Mesenchymal stem cell (in vitro differentiated cells and primary cell): ENCODE results near the gene EMCN. TPM values are rescaled to one million over a fixed set of nuclear protein-coding genes. Genes with fewer than 3 reads are reported as not detected.

ENCODE experiments used
- DNase-seq: peaks from one replicate; pipeline ENCODE4 v3.0.0-alpha.2; 2013
- H2AFZ ChIP-seq: one replicate; pipeline ENCODE4 v1.6.1; 2013; ENCODE audit warnings: low read depth, mild to moderate bottlenecking, control low read depth, inconsistent platforms, low read length, moderate library complexity
- H2AK5ac ChIP-seq: 2 replicates; pipeline ENCODE4 v1.6.1; 2013; ENCODE audit warnings: low read length, moderate library complexity, mild to moderate bottlenecking, inconsistent platforms; ENCODE audit not compliant: severe bottlenecking
- H2BK120ac ChIP-seq: one replicate; pipeline ENCODE4 v1.6.1; 2013; ENCODE audit warnings: low read depth, mild to moderate bottlenecking, inconsistent platforms, low read length, moderate library complexity
- H2BK12ac ChIP-seq, 2 experiments: one replicate each; pipeline ENCODE4 v1.6.1; 2013; ENCODE audit warnings: inconsistent platforms in 2 of 2, low read length in 2 of 2, mild to moderate bottlenecking in 2 of 2, moderate library complexity in 2 of 2, control low read depth in 1 of 2
- H2BK15ac ChIP-seq: one replicate; pipeline ENCODE4 v1.6.1; 2013; ENCODE audit warnings: mild to moderate bottlenecking, low read depth, inconsistent platforms; ENCODE audit not compliant: poor library complexity, severe bottlenecking
- H2BK5ac ChIP-seq: 2 replicates; pipeline ENCODE4 v1.6.1; 2013; ENCODE audit warnings: low read depth, mild to moderate bottlenecking, low read length, control low read depth, inconsistent platforms; ENCODE audit not compliant: poor library complexity, severe bottlenecking
- H3K14ac ChIP-seq, 2 experiments: one replicate each; pipeline ENCODE4 v1.6.1; 2013; ENCODE audit warnings: inconsistent platforms in 2 of 2, low read length in 2 of 2, control low read depth in 1 of 2, mild to moderate bottlenecking in 1 of 2, moderate library complexity in 1 of 2
- H3K18ac ChIP-seq, 2 experiments: one replicate each; pipeline ENCODE4 v1.6.1; 2013; ENCODE audit warnings: inconsistent platforms in 2 of 2, low read length in 2 of 2, control low read depth in 1 of 2, low read depth in 1 of 2, mild to moderate bottlenecking in 1 of 2
- H3K23ac ChIP-seq, 2 experiments: one replicate each; pipeline ENCODE4 v1.6.1; 2013; ENCODE audit warnings: inconsistent platforms in 2 of 2, low read length in 2 of 2, mild to moderate bottlenecking in 2 of 2, moderate library complexity in 2 of 2, control low read depth in 1 of 2
- H3K27ac ChIP-seq: 2 replicates; pipeline ENCODE4 v1.5.1; 2013; ENCODE audit warnings: mild to moderate bottlenecking, moderate library complexity, low read length, control low read depth, inconsistent platforms; ENCODE audit not compliant: poor library complexity, severe bottlenecking
- H3K27me3 ChIP-seq, 2 experiments: 2 replicates each; pipeline versions ENCODE4 v1.6.1 to v1.7.0; 2013; ENCODE audit warnings: low read length in 2 of 2, mild to moderate bottlenecking in 2 of 2, moderate library complexity in 2 of 2, control low read depth in 1 of 2, inconsistent platforms in 1 of 2; ENCODE audit not compliant: control insufficient read depth in 1 of 2, insufficient read depth in 1 of 2
- H3K36me3 ChIP-seq, 2 experiments: 2 replicates each; pipeline versions ENCODE4 v1.6.1 to v1.7.0; 2013; ENCODE audit warnings: low read length in 2 of 2, control low read depth in 1 of 2, inconsistent platforms in 1 of 2, low read depth in 1 of 2, mild to moderate bottlenecking in 1 of 2; ENCODE audit not compliant: insufficient read depth in 2 of 2, control insufficient read depth in 1 of 2
- H3K4ac ChIP-seq, 2 experiments: one replicate each; pipeline ENCODE4 v1.6.1; 2013; ENCODE audit warnings: inconsistent platforms in 2 of 2, low read length in 2 of 2, mild to moderate bottlenecking in 2 of 2, moderate library complexity in 2 of 2, control low read depth in 1 of 2, low read depth in 1 of 2
- H3K4me1 ChIP-seq: 2 replicates; pipeline ENCODE4 v1.6.1; 2013; ENCODE audit warnings: low read depth, low read length, control low read depth; ENCODE audit not compliant: control insufficient read depth, insufficient read depth
- H3K4me2 ChIP-seq: 2 replicates; pipeline ENCODE4 v1.6.1; 2013; ENCODE audit warnings: low read length, mild to moderate bottlenecking, inconsistent platforms; ENCODE audit not compliant: poor library complexity, severe bottlenecking
- H3K4me3 ChIP-seq, 2 experiments: 2 replicates each; pipeline versions ENCODE4 v1.5.1 to v1.7.0; 2013; ENCODE audit warnings: low read length in 2 of 2, mild to moderate bottlenecking in 2 of 2, control low read depth in 1 of 2, low read depth in 1 of 2; ENCODE audit not compliant: insufficient read depth in 1 of 2
- H3K79me1 ChIP-seq: replicated peaks from 2 replicates; pipeline ENCODE4 v1.6.1; 2013; ENCODE audit warnings: mild to moderate bottlenecking, control low read depth, low read length, inconsistent platforms; ENCODE audit not compliant: poor library complexity, severe bottlenecking
- H3K9ac ChIP-seq: 2 replicates; pipeline ENCODE4 v1.7.0; 2013; ENCODE audit warnings: mild to moderate bottlenecking, low read length, moderate library complexity
- H3K9me3 ChIP-seq: 2 replicates; pipeline ENCODE4 v1.7.0; 2013; ENCODE audit warnings: mild to moderate bottlenecking, low read length; ENCODE audit not compliant: control insufficient read depth
- H4K8ac ChIP-seq: one replicate; pipeline ENCODE4 v1.6.1; 2013; ENCODE audit warnings: inconsistent platforms, mild to moderate bottlenecking, low read length, moderate library complexity
- H4K91ac ChIP-seq: one replicate; pipeline ENCODE4 v1.6.1; 2013; ENCODE audit warnings: mild to moderate bottlenecking, low read length, inconsistent platforms
- WGBS: methylation state at CpG from one replicate; pipeline ENCODE4 v1.1.7; 2013; ENCODE audit warnings: mixed read lengths; 5-methylcytosine and 5-hydroxymethylcytosine counted together
- polyA plus RNA-seq, 2 experiments: library from polyadenylated mRNA; stranded (reverse); fragments of 200-250 nt; gene quantifications; one replicate each; pipeline ENCODE4 v1.2.3, GENCODE V29; 2013

Gene EMCN
- polyA plus RNA-seq (2013, experiment 1 of 2): 6.4 TPM
- 6.1 TPM for polyA plus RNA-seq (2013, experiment 2 of 2)

- H2AK5ac ChIP-seq: no peak within 1 kb of the TSS
- H3K9ac ChIP-seq: no peak within 1 kb of the TSS
- peak within 1 kb of the TSS; percentile 19 for H2BK120ac ChIP-seq
- H2BK12ac ChIP-seq: peak within 1 kb of the TSS; percentile 39 to 93
- no peak within 1 kb of the TSS for H2BK5ac ChIP-seq
- no peaks in the 10 kb centered on the region for H3K36me3 ChIP-seq
- H4K91ac ChIP-seq: peak within 1 kb of the TSS; percentile 68
- H3K18ac ChIP-seq: peak within 1 kb of the TSS; percentile 83 to 85
- H3K4me3 ChIP-seq: peak within 1 kb of the TSS in 1 of 2 experiments; percentile 36
- H3K23ac ChIP-seq: peak within 1 kb of the TSS in 1 of 2 experiments; percentile 40
- H3K27ac ChIP-seq: no peak within 1 kb of the TSS
- H3K9me3 ChIP-seq: no peaks in the 10 kb centered on the region
- H2AFZ ChIP-seq: peak within 1 kb of the TSS; percentile 69
- 34% methylated on average over 2 of the region's 3 CpGs for WGBS
- peak within 1 kb of the TSS; percentile 87 to 93 for H3K4ac ChIP-seq
- no peak within 1 kb of the TSS for H3K4me2 ChIP-seq
- no peak within 1 kb of the TSS for H3K14ac ChIP-seq
- no peaks in the 10 kb centered on the region for H3K27me3 ChIP-seq
- H3K4me1 ChIP-seq: no peaks in the 10 kb centered on the region
- H4K8ac ChIP-seq: peak within 1 kb of the TSS; percentile 90
- H2BK15ac ChIP-seq: no peak within 1 kb of the TSS
- peak; percentile 47 for DNase-seq
- H3K79me1 ChIP-seq: no peaks in the 10 kb centered on the region
These were observed at the start of gene EMCN for GRCh38 chr4:100517864-100518341. Gene EMCN (minus strand): TSS chr4:100518022. CDS start chr4:100517914, 108 bp downstream.

- no peak overlapping the region for H3K27ac ChIP-seq
These were observed 48.6 kb upstream of the EMCN start for GRCh38 chr4:100566396-100566795.

GRCh38 chr4:100557306-100557705 is 39.5 kb upstream of the EMCN start:
- no peak overlapping the region for H2BK12ac ChIP-seq
- no peak overlapping the region for H2BK5ac ChIP-seq
- H3K27me3 ChIP-seq: no peaks in the 10 kb centered on the region
- H3K4me3 ChIP-seq: no peak overlapping the region
- H2BK120ac ChIP-seq: no peak overlapping the region
- no peak overlapping the region for H3K18ac ChIP-seq
- no peak for DNase-seq
- H3K14ac ChIP-seq: no peak overlapping the region
- H3K4me2 ChIP-seq: no peak overlapping the region
- H2BK15ac ChIP-seq: no peak overlapping the region
- no peak overlapping the region for H4K8ac ChIP-seq
- no peaks in the 10 kb centered on the region for H3K79me1 ChIP-seq
- H2AK5ac ChIP-seq: no peak overlapping the region
- no peak overlapping the region for H3K23ac ChIP-seq
- no peak overlapping the region for H4K91ac ChIP-seq
- H2AFZ ChIP-seq: no peak overlapping the region
- no peak overlapping the region for H3K9ac ChIP-seq
- no peak overlapping the region for H3K4ac ChIP-seq
- no peaks in the 10 kb centered on the region for H3K9me3 ChIP-seq
- no peaks in the 10 kb centered on the region for H3K36me3 ChIP-seq
- H3K27ac ChIP-seq: no peak overlapping the region
- no peaks in the 10 kb centered on the region for H3K4me1 ChIP-seq
- no CpG with 5 or more reads among the region's 2 CpGs for WGBS

More at GRCh38 chr4:100566396-100566795, 48.6 kb upstream of the EMCN start:
- Histone ChIP-seq H3K79me1 (no peaks in the 10 kb centered on the region), H3K4me1 (no peaks in the 10 kb centered on the region), H2BK15ac (no peak overlapping the region), H4K91ac (no peak overlapping the region), H3K23ac (no peak overlapping the region), H3K4me3 (no peak overlapping the region), H4K8ac (no peak overlapping the region), H3K4ac (no peak overlapping the region), H2BK5ac (no peak overlapping the region), H3K9me3 (no peaks in the 10 kb centered on the region), H2BK12ac (no peak overlapping the region), H2AK5ac (no peak overlapping the region), H3K14ac (no peak overlapping the region), H3K4me2 (no peak overlapping the region), H3K9ac (no peak overlapping the region), H2BK120ac (no peak overlapping the region), H2AFZ (no peak overlapping the region), H3K18ac (no peak overlapping the region), H3K36me3 (no peaks in the 10 kb centered on the region), H3K27me3 (no peaks in the 10 kb centered on the region)
- WGBS: 100% methylated on average over 1 of the region's 3 CpGs
- DNase-seq: no peak

GRCh38 chr4:100555611-100556337 is 38.0 kb upstream of the EMCN start:
- DNase-seq: no peak
- Histone ChIP-seq H2BK15ac (no peak overlapping the region), H3K9me3 (no peaks in the 10 kb centered on the region), H3K27me3 (no peaks in the 10 kb centered on the region), H3K4me1 (no peaks in the 10 kb centered on the region), H3K36me3 (no peaks in the 10 kb centered on the region), H2BK12ac (no peak overlapping the region), H3K4me2 (no peak overlapping the region), H2AK5ac (no peak overlapping the region), H3K27ac (no peak overlapping the region), H4K8ac (no peak overlapping the region), H3K23ac (no peak overlapping the region), H3K14ac (no peak overlapping the region), H2AFZ (no peak overlapping the region), H4K91ac (no peak overlapping the region), H2BK5ac (no peak overlapping the region), H2BK120ac (no peak overlapping the region), H3K79me1 (no peaks in the 10 kb centered on the region), H3K4ac (no peak overlapping the region), H3K4me3 (no peak overlapping the region), H3K9ac (no peak overlapping the region), H3K18ac (no peak overlapping the region)
- WGBS: 95% methylated on average over 1 of the region's 2 CpGs
